Measurements from ENCODE around the gene PHF2.

The PHF2 gene

GRCh38 chr9:93701494-93702218 lies 125.3 kb downstream of the PHF2 start:
- ATAC-seq (no peak), DNase-seq (no peak)

GRCh38 chr9:93702261-93702660 lies 125.9 kb downstream of the PHF2 start:
- DNase-seq (no peak), ATAC-seq (no peak)

GRCh38 chr9:93708289-93708986 lies 132.1 kb downstream of the PHF2 start:
- no peak for ATAC-seq
- no peak for DNase-seq

- no peak for ATAC-seq
These were observed 132.6 kb downstream of the PHF2 start for GRCh38 chr9:93708987-93709302.

GRCh38 chr9:93709600-93710369 lies 133.4 kb downstream of the PHF2 start:
- DNase-seq (no peak), ATAC-seq (no peak)

More at GRCh38 chr9:93708987-93709302, 132.6 kb downstream of the PHF2 start:
- DNase-seq, result no peak

GRCh38 chr9:93710370-93710723 lies 134.0 kb downstream of the PHF2 start:
- ATAC-seq, result no peak
- no peak for DNase-seq

GRCh38 chr9:93711002-93711401 lies 134.6 kb downstream of the PHF2 start:
- DNase-seq (no peak), ATAC-seq (no peak)

GRCh38 chr9:93712896-93713295 lies 136.5 kb downstream of the PHF2 start:
- DNase-seq (no peak), ATAC-seq (no peak)

GRCh38 chr9:93713716-93714115 lies 137.3 kb downstream of the PHF2 start:
- no peak for DNase-seq

GRCh38 chr9:93721417-93721965 lies 145.1 kb downstream of the PHF2 start:
- ATAC-seq (no peak), DNase-seq (no peak)

More at GRCh38 chr9:93713716-93714115, 137.3 kb downstream of the PHF2 start:
- ATAC-seq, result no peak

- no peak for ATAC-seq
- DNase-seq, result no peak
These were observed 148.5 kb downstream of the PHF2 start for GRCh38 chr9:93724852-93725251.

GRCh38 chr9:93725382-93725781 lies 149.0 kb downstream of the PHF2 start:
- ATAC-seq (no peak), DNase-seq (no peak)

GRCh38 chr9:93726147-93726546 lies 149.8 kb downstream of the PHF2 start:
- ATAC-seq (no peak), DNase-seq (no peak)

All from stimulated activated naive CD8-positive, alpha-beta T cell treated with anti-CD3 and anti-CD28 coated beads, Interleukin-15, Interleukin-2, amounts not matched to agents 100 U/mL and 50 U/mL, for 24 hours (primary cell).